Mesendoderm (in vitro differentiated cells): Measurements from ENCODE around the gene OLFML1.
A peak's percentile ranks its signal among the peaks of the same experiment; 100 is the strongest.

Experiments
- DNase-seq: peaks from one replicate; pipeline ENCODE4 v3.0.0; 2013
- H2AK5ac ChIP-seq: 2 replicates; pipeline ENCODE4 v1.6.1; 2013; ENCODE audit warnings: low read length, inconsistent platforms
- H2BK120ac ChIP-seq: 2 replicates; pipeline ENCODE4 v1.6.1; 2013; ENCODE audit warnings: low read depth, mild to moderate bottlenecking, low read length, moderate library complexity, mixed read lengths
- H2BK15ac ChIP-seq: replicated peaks from 2 replicates; pipeline ENCODE4 v1.6.1; 2013; ENCODE audit warnings: low read depth, mild to moderate bottlenecking, moderate library complexity
- H2BK5ac ChIP-seq: 2 replicates; pipeline ENCODE4 v1.6.1; 2013; ENCODE audit warnings: low read length, inconsistent platforms
- H3K18ac ChIP-seq: 2 replicates; pipeline ENCODE4 v1.6.1; 2013; ENCODE audit warnings: mild to moderate bottlenecking, low read length, mixed read lengths
- H3K23ac ChIP-seq: one replicate; pipeline ENCODE4 v1.6.1; 2013; ENCODE audit warnings: low read length
- H3K27ac ChIP-seq: 2 replicates; pipeline ENCODE4 v1.5.1; 2013; ENCODE audit warnings: low read depth, mild to moderate bottlenecking, inconsistent platforms, low read length, moderate library complexity
- H3K27me3 ChIP-seq: 2 replicates; pipeline ENCODE4 v1.6.1; 2013; ENCODE audit warnings: low read length, control low read depth, mild to moderate bottlenecking, inconsistent platforms; ENCODE audit not compliant: insufficient read depth, poor library complexity
- H3K36me3 ChIP-seq: 2 replicates; pipeline ENCODE4 v1.6.1; 2013; ENCODE audit warnings: low read length, inconsistent platforms; ENCODE audit not compliant: control insufficient read depth, insufficient read depth
- H3K4ac ChIP-seq: one replicate; pipeline ENCODE4 v1.6.1; 2013; ENCODE audit warnings: low read depth, mild to moderate bottlenecking, low read length, moderate library complexity
- H3K4me1 ChIP-seq: 2 replicates; pipeline ENCODE4 v1.6.1; 2013; ENCODE audit warnings: low read depth, low read length, inconsistent platforms; ENCODE audit not compliant: control insufficient read depth
- H3K4me2 ChIP-seq: 2 replicates; pipeline ENCODE4 v1.6.1; 2013; ENCODE audit warnings: low read length
- H3K4me3 ChIP-seq: 2 replicates; pipeline ENCODE4 v1.5.1; 2013; ENCODE audit warnings: mild to moderate bottlenecking, low read length
- H3K56ac ChIP-seq: one replicate; pipeline ENCODE4 v1.6.1; 2013; ENCODE audit warnings: low read length
- H3K79me1 ChIP-seq: 2 replicates; pipeline ENCODE4 v1.6.1; 2013; ENCODE audit warnings: low read length, inconsistent platforms
- H3K79me2 ChIP-seq: 2 replicates; pipeline ENCODE4 v1.6.1; 2013; ENCODE audit warnings: mild to moderate bottlenecking, low read length; ENCODE audit not compliant: control insufficient read depth, insufficient read depth
- H3K9ac ChIP-seq: 2 replicates; pipeline ENCODE4 v1.6.1; 2013; ENCODE audit warnings: low read length, inconsistent platforms
- H4K5ac ChIP-seq: one replicate; pipeline ENCODE4 v1.6.1; 2013; ENCODE audit warnings: low read length
- H4K8ac ChIP-seq: one replicate; pipeline ENCODE4 v1.6.1; 2013; ENCODE audit warnings: low read depth, mild to moderate bottlenecking, control low read depth, low read length, moderate library complexity
- WGBS: extraction: QIAGEN DNeasy Blood & Tissue Kit; methylation state at CpG from one replicate; pipeline ENCODE4 v1.1.7; 2013; ENCODE audit warnings: low lambda C conversion rate, missing lambda C conversion rate; ENCODE audit not compliant: insufficient coverage; ENCODE audit errors: extremely low coverage; 5-methylcytosine and 5-hydroxymethylcytosine counted together

The OLFML1 gene

DNA sequence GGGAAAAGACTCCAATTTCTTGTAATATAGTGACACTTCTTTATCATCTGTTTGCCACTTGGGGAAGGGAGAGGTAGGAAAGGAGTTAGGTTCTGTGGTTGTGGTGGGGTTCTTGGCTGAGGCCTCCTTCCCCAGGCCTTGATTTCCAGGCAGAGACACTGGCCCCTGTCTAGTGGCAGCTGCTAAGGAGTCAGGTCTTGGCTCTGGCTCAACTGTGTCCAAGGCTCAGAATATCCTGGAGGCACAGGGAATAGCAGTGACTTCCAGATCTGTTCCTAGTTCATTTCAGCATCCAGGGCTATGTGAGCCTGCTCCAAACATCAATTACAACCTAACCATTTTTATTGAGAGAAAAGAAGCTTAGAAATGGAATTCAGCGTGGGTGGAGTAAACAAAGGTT, 58.0 kb downstream of the OLFML1 start:
- Histone ChIP-seq H2BK15ac (no peak overlapping the region), H4K5ac (no peak overlapping the region), H2BK5ac (no peak overlapping the region), H3K4me1 (no peaks in the 10 kb centered on the region), H3K36me3 (no peaks in the 10 kb centered on the region), H4K8ac (no peak overlapping the region), H2BK120ac (no peak overlapping the region), H2AK5ac (no peak overlapping the region), H3K23ac (no peak overlapping the region), H3K79me1 (no peaks in the 10 kb centered on the region), H3K4me2 (no peak overlapping the region), H3K18ac (no peak overlapping the region), H3K4me3 (no peak overlapping the region), H3K79me2 (no peaks in the 10 kb centered on the region), H3K9ac (no peak overlapping the region), H3K27ac (no peak overlapping the region), H3K56ac (no peak overlapping the region), H3K4ac (no peak overlapping the region), H3K27me3 (no peaks in the 10 kb centered on the region)
- no CpG with 5 or more reads among the region's 1 CpG for WGBS
- no peak for DNase-seq

DNA sequence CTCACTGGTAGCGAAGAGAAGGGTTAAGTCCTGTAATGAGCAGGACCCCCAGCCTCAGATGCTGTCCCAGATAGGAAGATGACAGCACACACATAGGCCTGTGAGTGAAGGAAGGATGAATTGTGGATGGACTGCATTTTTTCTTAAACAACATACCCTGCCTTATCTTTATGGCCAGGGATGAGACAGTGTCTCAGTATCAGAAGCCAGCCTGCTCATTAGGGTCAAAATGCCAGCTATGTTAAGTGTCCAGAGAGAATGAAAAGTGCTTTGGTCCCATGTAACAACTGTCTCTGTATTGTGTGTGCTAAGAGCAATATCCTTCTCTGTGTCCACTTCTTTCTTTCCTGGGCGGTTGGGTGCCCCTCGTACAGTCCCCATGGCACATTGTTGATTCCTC, 58.7 kb downstream of the OLFML1 start:
- Histone ChIP-seq H3K27ac (no peak overlapping the region), H2AK5ac (no peak overlapping the region), H3K9ac (no peak overlapping the region), H3K4me2 (no peak overlapping the region), H3K27me3 (no peaks in the 10 kb centered on the region), H3K18ac (no peak overlapping the region), H3K4me1 (peaks cover 2% of the 10 kb centered on the region), H3K36me3 (no peaks in the 10 kb centered on the region), H3K79me1 (no peaks in the 10 kb centered on the region), H4K8ac (no peak overlapping the region), H3K79me2 (no peaks in the 10 kb centered on the region), H2BK15ac (no peak overlapping the region), H3K4me3 (no peak overlapping the region), H3K23ac (no peak overlapping the region), H2BK5ac (no peak overlapping the region), H2BK120ac (no peak overlapping the region), H3K4ac (no peak overlapping the region), H4K5ac (no peak overlapping the region), H3K56ac (no peak overlapping the region)
- WGBS, result no CpG with 5 or more reads among the region's 3 CpGs
- DNase-seq, result no peak

DNA sequence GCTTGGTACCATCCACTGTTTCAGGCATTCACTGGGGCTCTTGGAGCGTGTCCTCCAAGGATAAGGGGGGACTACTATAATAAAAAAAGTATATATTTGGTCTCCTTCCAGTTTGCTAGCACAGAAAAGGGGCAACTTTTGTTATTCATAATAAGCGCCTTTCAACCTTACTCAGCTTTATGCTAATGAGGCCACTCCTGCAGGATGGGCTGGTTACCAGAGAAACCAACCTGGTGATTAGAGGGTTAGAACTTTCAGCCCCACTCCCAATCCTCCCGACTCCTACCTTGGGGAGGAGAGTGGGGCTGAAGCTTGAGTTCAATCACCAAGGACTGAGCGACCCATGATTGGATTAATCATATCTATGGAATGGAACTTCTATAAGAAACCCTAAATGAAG, 60.3 kb downstream of the OLFML1 start:
- no peaks in the 10 kb centered on the region for H3K79me2 ChIP-seq
- DNase-seq, result no peak
- no CpG with 5 or more reads among the region's 4 CpGs for WGBS

DNA sequence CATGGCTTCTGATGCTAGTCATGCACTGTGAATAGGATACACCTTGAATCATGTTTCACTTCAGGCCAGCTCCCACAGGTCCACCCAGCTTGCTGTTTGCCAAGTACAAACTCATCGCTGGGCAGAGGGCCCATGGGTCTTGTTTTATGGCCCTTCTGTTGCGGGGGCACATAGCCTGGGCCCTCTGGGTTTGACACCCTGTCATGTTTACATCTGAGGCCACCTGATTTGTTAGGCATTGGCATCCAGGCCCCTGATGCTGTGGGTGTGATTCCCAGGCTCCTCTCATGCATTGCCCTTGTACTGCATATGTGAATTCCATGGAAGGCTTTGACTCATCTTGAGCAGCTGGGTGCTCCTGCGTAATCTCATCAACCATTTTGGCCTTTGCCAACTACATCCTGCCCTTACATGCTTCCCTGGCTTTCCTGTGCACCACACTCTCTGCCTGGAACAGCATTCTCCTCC, 61.1 kb downstream of the OLFML1 start:
- Histone ChIP-seq H3K79me2 (no peaks in the 10 kb centered on the region), H3K4me1 (peaks cover 2% of the 10 kb centered on the region), H2BK15ac (no peak overlapping the region), H3K18ac (no peak overlapping the region), H3K27ac (no peak overlapping the region), H3K4me3 (no peak overlapping the region), H3K23ac (no peak overlapping the region), H3K36me3 (no peaks in the 10 kb centered on the region), H3K9ac (no peak overlapping the region), H4K5ac (no peak overlapping the region), H2BK5ac (no peak overlapping the region), H2BK120ac (no peak overlapping the region), H4K8ac (no peak overlapping the region), H3K4me2 (no peak overlapping the region), H2AK5ac (no peak overlapping the region), H3K79me1 (no peaks in the 10 kb centered on the region), H3K27me3 (no peaks in the 10 kb centered on the region), H3K4ac (no peak overlapping the region), H3K56ac (no peak overlapping the region)
- no CpG with 5 or more reads among the region's 3 CpGs for WGBS
- DNase-seq, result no peak

More for the DNA sequence above, 60.3 kb downstream of the OLFML1 start:
- Histone ChIP-seq H3K36me3 (no peaks in the 10 kb centered on the region), H3K18ac (no peak overlapping the region), H3K27me3 (no peaks in the 10 kb centered on the region), H3K4me2 (no peak overlapping the region), H3K4ac (no peak overlapping the region), H3K79me1 (no peaks in the 10 kb centered on the region), H2AK5ac (no peak overlapping the region), H3K4me1 (peaks cover 2% of the 10 kb centered on the region), H2BK5ac (no peak overlapping the region), H4K8ac (no peak overlapping the region), H2BK15ac (no peak overlapping the region), H4K5ac (no peak overlapping the region), H3K4me3 (no peak overlapping the region), H3K23ac (no peak overlapping the region), H3K56ac (no peak overlapping the region), H2BK120ac (no peak overlapping the region), H3K27ac (no peak overlapping the region), H3K9ac (no peak overlapping the region)

DNA sequence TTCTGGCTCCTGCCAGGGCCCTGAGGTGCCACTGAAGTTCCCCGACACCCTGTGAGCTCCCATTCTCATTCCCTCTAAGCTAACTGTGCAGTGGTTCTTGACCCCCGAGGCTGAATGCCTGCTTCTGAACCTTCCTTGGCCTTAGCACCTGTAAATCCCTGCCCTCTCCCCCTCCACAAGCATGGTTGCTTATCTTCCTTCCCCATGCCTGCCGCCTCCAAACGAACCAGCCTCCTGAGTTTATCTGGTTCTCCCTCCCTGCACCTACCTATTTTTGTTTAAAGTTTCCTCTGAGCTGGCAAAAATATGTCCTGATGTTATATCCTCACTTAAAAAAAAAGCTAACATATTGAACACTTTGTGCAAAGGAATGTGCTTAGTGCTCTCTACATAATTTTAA, 62.4 kb downstream of the OLFML1 start:
- Histone ChIP-seq H3K56ac (no peak overlapping the region), H3K4me1 (peaks cover 2% of the 10 kb centered on the region)

DNA sequence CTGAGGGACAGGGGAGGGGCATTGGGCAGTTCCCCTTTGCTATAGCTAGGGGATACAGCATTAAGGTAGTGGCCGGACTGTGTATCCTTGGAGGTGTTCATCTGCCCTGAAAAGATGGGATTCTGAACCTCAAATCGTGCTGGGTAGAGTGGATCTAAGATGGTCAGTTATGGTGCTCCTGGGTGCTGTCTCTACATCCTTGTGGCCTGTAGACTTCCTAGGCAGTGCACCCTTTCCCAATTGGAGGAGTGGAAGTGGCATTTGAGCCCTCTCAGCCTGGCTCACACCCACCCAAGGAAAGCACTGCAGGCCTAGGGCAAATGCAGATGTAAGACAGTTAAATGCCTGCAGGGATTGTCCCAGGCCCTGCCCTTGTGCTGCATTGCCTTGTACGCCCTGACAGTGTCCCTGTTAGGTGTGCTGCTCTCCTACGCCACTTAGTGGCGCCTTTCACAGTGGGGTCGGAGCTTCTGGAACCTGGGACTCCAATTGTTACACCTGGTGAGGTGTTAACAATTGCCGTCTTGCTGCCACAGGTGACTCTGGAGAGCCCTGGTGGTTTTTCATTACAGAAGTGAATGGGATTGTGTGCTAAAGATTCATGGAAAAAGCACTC, 63.5 kb downstream of the OLFML1 start:
- H3K79me1 ChIP-seq, result no peaks in the 10 kb centered on the region
- peaks cover 2% of the 10 kb centered on the region for H3K4me1 ChIP-seq
- peak; percentile 88 for DNase-seq
- H3K18ac ChIP-seq, result no peak overlapping the region
- no peak overlapping the region for H3K23ac ChIP-seq
- no peak overlapping the region for H2BK5ac ChIP-seq
- no peak overlapping the region for H2AK5ac ChIP-seq
- H3K27me3 ChIP-seq, result no peaks in the 10 kb centered on the region
- H3K36me3 ChIP-seq, result no peaks in the 10 kb centered on the region
- no peak overlapping the region for H3K4me3 ChIP-seq
- H3K79me2 ChIP-seq, result no peaks in the 10 kb centered on the region
- no peak overlapping the region for H3K4me2 ChIP-seq
- H2BK15ac ChIP-seq, result no peak overlapping the region
- no peak overlapping the region for H3K9ac ChIP-seq
- H3K27ac ChIP-seq, result no peak overlapping the region
- no peak overlapping the region for H4K5ac ChIP-seq
- no peak overlapping the region for H4K8ac ChIP-seq
- WGBS, result no CpG with 5 or more reads among the region's 7 CpGs
- H2BK120ac ChIP-seq, result no peak overlapping the region
- no peak overlapping the region for H3K4ac ChIP-seq
- H3K56ac ChIP-seq, result no peak overlapping the region

More for the DNA sequence above, 62.4 kb downstream of the OLFML1 start:
- Histone ChIP-seq H4K5ac (no peak overlapping the region), H3K23ac (no peak overlapping the region), H3K36me3 (no peaks in the 10 kb centered on the region), H2AK5ac (no peak overlapping the region), H3K79me2 (no peaks in the 10 kb centered on the region), H3K18ac (no peak overlapping the region), H3K4me2 (no peak overlapping the region), H4K8ac (no peak overlapping the region), H3K79me1 (no peaks in the 10 kb centered on the region), H3K4me3 (no peak overlapping the region), H3K27me3 (no peaks in the 10 kb centered on the region), H2BK5ac (no peak overlapping the region), H2BK15ac (no peak overlapping the region), H3K4ac (no peak overlapping the region), H3K9ac (no peak overlapping the region), H2BK120ac (no peak overlapping the region), H3K27ac (no peak overlapping the region)
- DNase-seq, result no peak
- WGBS, result no CpG with 5 or more reads among the region's 4 CpGs
